ENCODE results near the gene HNRNPAB.

The HNRNPAB gene

DNA sequence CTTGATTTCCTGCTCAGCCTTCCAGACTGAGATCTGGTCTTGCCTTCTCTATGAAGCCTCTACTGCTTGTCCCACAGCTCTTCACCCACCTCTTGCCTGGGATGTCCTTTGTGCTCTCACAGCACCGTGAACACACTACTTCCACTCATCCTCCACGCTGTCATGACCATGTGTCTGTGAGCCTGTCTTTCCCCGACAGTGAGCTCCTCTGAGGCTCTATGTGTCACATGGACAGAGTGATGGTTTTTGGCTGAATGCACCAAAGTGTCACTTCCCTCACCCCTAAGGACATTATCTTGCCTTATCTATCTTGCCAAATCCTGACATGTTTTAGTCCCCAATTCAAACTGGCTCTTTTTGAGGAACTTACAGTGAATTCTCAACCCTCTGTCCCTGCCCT lies 16.9 kb downstream of the HNRNPAB start:
- Histone ChIP-seq H3K9ac (no peak overlapping the region), H3K36me3 (ENCODE audit: control insufficient read depth, insufficient read depth, low read length) (no peaks in the 10 kb centered on the region), H3K79me2 (peaks cover 2% of the 10 kb centered on the region), H3K27me3 (ENCODE audit: control insufficient read depth, insufficient read depth, low read length) (no peaks in the 10 kb centered on the region), H2AFZ (no peak overlapping the region), H3K9me3 (ENCODE audit: control insufficient read depth, low read length) (no peaks in the 10 kb centered on the region), H3K27ac (no peak overlapping the region), H3K4me2 (ENCODE audit: low read length) (no peak overlapping the region), H3K4me3 (ENCODE audit: low read depth, low read length) (no peak overlapping the region), H3K4me1 (no peaks in the 10 kb centered on the region)
- TF ChIP-seq, protein P1, sequence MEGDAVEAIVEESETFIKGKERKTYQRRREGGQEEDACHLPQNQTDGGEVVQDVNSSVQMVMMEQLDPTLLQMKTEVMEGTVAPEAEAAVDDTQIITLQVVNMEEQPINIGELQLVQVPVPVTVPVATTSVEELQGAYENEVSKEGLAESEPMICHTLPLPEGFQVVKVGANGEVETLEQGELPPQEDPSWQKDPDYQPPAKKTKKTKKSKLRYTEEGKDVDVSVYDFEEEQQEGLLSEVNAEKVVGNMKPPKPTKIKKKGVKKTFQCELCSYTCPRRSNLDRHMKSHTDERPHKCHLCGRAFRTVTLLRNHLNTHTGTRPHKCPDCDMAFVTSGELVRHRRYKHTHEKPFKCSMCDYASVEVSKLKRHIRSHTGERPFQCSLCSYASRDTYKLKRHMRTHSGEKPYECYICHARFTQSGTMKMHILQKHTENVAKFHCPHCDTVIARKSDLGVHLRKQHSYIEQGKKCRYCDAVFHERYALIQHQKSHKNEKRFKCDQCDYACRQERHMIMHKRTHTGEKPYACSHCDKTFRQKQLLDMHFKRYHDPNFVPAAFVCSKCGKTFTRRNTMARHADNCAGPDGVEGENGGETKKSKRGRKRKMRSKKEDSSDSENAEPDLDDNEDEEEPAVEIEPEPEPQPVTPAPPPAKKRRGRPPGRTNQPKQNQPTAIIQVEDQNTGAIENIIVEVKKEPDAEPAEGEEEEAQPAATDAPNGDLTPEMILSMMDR (IDR thresholded peaks at IDR 0.05), result no peak

DNA sequence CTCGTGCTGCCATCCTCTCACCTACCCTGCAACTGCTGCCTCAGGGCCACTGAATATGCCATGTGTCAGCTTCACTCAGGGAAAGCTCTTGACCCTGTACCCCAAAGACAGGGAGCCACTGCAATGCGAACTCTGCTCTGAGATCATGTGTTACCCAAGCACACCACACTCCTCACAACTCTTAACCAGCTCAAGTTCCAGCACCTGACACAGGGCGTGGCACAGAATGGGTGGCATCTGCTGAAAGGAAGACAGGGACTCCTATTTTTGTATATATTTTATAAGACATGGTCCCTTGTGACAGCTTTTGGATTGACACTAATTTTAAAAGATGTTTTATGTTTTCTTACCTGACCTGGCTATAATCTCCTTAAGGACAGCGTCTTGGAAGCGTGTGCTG lies 17.5 kb downstream of the HNRNPAB start:
- H3K4me1 ChIP-seq, result no peaks in the 10 kb centered on the region
- H3K27ac ChIP-seq, result no peak overlapping the region
- H3K4me3 ChIP-seq (ENCODE audit: low read depth, low read length), result no peak overlapping the region
- H3K9me3 ChIP-seq (ENCODE audit: control insufficient read depth, low read length), result no peaks in the 10 kb centered on the region
- H3K9ac ChIP-seq, result no peak overlapping the region
- TF ChIP-seq, protein P1 (IDR thresholded peaks at IDR 0.05), result no peak
- H2AFZ ChIP-seq, result no peak overlapping the region
- no peak overlapping the region for H3K4me2 ChIP-seq (ENCODE audit: low read length)
- H3K27me3 ChIP-seq (ENCODE audit: control insufficient read depth, insufficient read depth, low read length), result no peaks in the 10 kb centered on the region
- H3K36me3 ChIP-seq (ENCODE audit: control insufficient read depth, insufficient read depth, low read length), result no peaks in the 10 kb centered on the region
- no peaks in the 10 kb centered on the region for H3K79me2 ChIP-seq

DNA sequence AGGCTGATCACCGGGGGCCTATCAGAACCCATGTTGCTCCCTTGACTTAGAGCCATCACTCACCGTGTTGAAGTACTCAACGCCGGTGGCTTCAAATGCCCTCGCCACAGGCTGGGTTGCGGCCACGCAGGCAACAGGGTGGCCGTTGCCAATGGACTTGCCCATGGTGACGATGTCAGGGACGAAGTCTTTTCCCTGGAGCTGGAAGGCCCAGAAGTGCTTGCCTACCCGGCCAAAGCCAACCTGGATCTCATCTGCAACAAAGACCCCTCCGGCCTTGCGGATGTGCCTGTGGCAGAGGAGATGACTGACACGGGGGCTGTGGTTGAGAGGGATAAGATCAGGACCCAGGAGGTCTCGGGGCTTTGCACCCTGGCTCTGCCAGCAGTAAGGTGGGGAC lies 18.0 kb downstream of the HNRNPAB start:
- no peaks in the 10 kb centered on the region for H3K36me3 ChIP-seq (ENCODE audit: control insufficient read depth, insufficient read depth, low read length)
- H3K27ac ChIP-seq, result no peak overlapping the region
- H3K9ac ChIP-seq, result no peak overlapping the region
- H3K4me2 ChIP-seq (ENCODE audit: low read length), result no peak overlapping the region
- H3K4me3 ChIP-seq (ENCODE audit: low read depth, low read length), result no peak overlapping the region
- H2AFZ ChIP-seq, result no peak overlapping the region
- no peaks in the 10 kb centered on the region for H3K79me2 ChIP-seq
- no peaks in the 10 kb centered on the region for H3K9me3 ChIP-seq (ENCODE audit: control insufficient read depth, low read length)
- TF ChIP-seq, protein P1 (IDR thresholded peaks at IDR 0.05), result no peak
- no peaks in the 10 kb centered on the region for H3K27me3 ChIP-seq (ENCODE audit: control insufficient read depth, insufficient read depth, low read length)
- no peaks in the 10 kb centered on the region for H3K4me1 ChIP-seq

DNA sequence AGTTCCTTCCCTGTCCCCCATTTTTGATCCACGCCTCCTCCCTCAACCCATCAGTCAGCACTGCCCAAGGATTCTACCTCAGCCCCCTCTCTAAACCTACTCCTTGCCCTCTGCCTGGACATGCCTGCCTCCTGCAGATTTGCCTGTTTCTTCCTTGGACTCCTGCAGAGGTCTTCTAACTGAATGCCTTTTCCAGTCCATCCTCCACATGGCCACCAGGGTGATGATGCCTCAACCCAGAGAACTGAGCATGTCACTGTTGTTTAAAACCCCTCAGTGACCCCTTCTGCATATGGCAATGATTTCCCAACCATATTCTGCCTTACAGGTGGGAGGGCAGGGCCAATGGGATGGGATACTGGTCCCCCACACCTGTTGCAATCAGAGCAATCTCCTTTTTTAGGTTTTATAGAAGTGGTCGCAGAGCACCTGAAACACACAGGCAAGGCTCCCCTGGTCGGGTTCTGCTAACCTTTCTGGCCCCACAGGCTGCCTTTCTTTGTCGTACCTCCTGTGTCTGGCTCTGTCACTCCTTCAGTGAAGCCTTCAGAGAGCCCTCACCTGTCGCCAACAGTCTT lies 19.0 kb downstream of the HNRNPAB start:
- Histone ChIP-seq H3K79me2 (no peaks in the 10 kb centered on the region), H3K36me3 (ENCODE audit: control insufficient read depth, insufficient read depth, low read length) (no peaks in the 10 kb centered on the region), H2AFZ (no peak overlapping the region), H3K9me3 (ENCODE audit: control insufficient read depth, low read length) (no peaks in the 10 kb centered on the region), H3K4me1 (no peaks in the 10 kb centered on the region), H3K4me3 (ENCODE audit: low read depth, low read length) (no peak overlapping the region), H3K9ac (no peak overlapping the region), H3K27me3 (ENCODE audit: control insufficient read depth, insufficient read depth, low read length) (no peaks in the 10 kb centered on the region), H3K4me2 (ENCODE audit: low read length) (no peak overlapping the region), H3K27ac (no peak overlapping the region)
- TF ChIP-seq, protein P1 (IDR thresholded peaks at IDR 0.05), result no peak

DNA sequence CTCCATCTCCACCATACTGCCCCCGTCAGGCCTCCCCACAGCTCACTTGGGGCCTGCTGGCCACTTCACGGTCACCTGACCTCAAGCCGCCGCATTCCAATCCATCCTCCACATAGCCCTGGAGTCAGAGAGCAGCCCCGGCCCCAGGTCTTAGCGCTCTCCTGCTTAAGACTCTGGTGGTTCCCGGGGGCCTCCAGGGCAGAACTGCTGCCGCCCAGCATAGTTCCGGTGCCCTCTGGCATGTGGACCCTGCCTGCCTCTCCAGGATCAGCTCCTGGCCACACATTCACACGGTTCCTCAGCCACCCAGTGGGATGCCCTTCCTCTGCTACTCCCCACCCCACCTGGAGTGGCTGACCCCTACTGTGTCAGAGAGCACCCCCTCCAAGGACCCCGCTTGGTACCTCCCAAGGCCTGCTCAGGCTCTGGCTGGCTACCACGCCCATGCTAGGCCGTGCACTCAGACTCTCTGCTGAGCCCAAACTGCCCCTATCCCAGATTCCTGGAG lies 19.5 kb downstream of the HNRNPAB start:
- H3K9ac ChIP-seq, result no peak overlapping the region
- no peak overlapping the region for H3K4me3 ChIP-seq (ENCODE audit: low read depth, low read length)
- TF ChIP-seq, protein P1 (IDR thresholded peaks at IDR 0.05), result no peak
- H2AFZ ChIP-seq, result no peak overlapping the region
- no peaks in the 10 kb centered on the region for H3K4me1 ChIP-seq
- H3K79me2 ChIP-seq, result no peaks in the 10 kb centered on the region
- H3K27ac ChIP-seq, result no peak overlapping the region
- no peaks in the 10 kb centered on the region for H3K27me3 ChIP-seq (ENCODE audit: control insufficient read depth, insufficient read depth, low read length)
- H3K4me2 ChIP-seq (ENCODE audit: low read length), result no peak overlapping the region
- no peaks in the 10 kb centered on the region for H3K36me3 ChIP-seq (ENCODE audit: control insufficient read depth, insufficient read depth, low read length)
- no peaks in the 10 kb centered on the region for H3K9me3 ChIP-seq (ENCODE audit: control insufficient read depth, low read length)
